Measurements from ENCODE around the gene MICU1.
A peak's percentile ranks its signal among the peaks of the same experiment; 100 is the strongest.
"Not testable (repeated sequence)": the region's sequence is repeated elsewhere in the genome, so short reads cannot be mapped to it uniquely, and the experiment has no call there.

Gene MICU1

GRCh38 chr10:72337039-72337629 is 288.7 kb downstream of the MICU1 start:
- DNase-seq: peak; percentile 46

DNA sequence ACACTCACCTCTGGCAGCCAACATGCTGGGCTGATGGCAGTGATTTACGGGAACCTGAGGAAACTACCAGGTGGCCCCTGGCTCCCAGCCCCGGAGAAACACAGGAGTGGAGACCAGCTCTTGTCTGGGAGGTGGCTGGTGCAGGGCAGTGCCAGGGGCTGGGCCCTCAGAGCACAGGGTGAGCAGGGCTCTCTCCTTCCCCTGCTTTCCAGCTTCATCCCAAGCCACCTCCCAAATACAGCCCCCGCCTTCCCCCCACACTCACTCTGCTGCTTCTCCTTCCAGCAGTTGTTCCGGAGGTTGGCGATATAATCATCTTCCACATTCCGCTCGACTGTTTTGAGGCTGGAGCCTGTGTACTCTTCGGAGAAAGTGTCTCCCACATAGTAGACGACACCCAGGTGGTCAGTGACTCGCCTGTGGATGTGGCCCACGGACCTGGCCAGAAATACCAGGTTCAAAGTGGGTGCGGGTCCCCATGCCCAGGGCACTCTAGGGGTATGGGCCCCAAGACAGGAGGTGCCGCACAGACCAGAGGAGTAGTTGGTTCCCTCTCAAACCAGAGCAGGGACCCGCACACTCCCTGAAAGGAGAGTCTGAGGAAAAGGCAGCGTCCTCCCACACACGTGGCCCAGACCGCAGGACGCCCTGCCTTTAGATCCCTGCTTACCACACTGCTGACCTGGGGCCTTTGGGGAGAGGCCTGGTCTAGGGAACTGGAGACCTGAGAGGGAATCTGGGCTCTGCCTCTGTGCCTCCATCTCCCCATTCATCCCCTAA is 289.4 kb downstream of the MICU1 start:
- DNase-seq: no peak

DNA sequence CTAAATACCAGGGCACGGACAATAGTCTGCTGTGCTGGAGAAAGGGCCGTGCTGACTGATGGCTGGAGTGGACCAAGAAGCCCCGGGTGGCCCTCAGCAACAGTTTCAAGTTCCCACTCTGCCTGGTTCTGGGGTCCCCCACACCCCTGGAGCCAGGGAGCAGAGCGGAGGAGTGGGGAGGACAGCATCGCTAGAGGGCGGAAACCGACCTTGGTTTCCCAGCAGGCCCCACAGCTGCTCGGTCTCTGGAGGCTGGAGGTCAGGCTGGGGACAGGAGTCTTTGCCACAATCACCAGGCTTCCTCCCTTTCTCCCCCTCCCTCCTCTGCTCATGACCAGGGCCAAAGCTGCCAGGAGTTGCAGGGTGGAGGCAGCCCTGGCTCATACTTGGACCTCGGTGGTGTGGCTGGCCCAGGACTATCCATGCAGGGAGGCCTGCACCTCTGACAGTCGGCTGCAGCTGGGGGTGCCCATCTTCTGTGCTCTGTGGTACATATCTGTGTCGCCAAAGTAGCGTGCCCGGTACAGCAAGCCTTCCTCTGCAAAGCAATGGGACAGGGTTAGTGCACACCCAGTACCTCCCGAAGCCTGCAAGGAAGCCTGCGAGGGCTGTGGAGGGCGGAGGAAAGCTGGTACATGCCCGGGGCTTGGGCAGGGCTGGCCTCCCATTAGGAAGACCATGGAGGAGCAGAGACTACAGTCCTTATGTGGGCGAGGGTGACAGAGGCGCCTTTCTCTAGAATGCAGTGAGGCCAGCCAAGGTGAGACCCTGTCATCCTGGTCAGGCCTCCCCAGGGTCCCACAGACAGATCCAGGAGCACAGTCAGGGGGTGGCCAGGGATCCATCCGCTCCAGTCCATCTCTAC is 290.3 kb downstream of the MICU1 start:
- DNase-seq: no peak

GRCh38 chr10:72334825-72335393 is 291.0 kb downstream of the MICU1 start:
- DNase-seq: peak; percentile 71

- no peak for DNase-seq
Measured at GRCh38 chr10:72334196-72334824, 291.6 kb downstream of the MICU1 start.

DNA sequence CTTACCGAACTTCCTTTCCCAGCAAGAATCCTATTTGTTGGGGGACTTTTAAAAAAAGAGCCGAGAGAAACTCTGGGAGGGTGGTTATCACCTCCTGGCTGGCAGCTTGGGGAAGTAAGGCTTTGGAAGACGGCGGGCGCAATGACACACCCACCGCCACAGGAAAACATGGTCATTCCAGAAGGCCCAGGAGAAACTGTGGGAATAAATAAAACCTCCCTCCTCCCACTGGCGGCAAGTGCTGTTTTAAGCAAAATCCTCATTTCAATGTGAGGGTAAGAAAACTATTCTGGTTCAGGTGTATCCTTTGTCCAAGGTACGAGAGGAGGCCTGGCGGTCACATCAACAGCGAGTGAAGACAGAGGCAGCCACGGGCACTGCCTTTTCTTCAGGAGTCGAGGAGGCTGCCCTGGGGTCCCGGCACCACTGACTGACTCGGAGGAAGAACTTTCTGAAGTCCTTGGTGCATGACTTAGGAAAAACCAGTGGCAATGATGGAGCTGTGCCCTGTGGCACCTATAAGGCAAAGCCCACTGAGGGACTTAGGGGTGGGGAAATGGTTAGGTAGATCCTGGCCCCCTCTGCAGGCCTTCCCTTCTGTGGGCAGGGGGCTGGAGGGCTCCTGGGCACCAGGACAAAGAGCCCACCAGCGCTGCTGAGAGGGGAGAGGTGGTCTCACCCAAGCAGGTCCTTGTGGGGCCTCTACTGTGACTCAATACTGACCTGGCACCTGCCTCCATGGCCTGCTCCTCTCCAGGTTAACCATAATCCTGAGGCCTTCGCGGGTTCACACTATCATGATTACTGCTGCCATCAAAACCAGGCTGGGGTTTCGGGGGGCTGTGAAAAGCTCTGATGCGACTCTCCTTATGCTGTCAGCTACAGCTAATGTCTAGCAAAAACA is 292.5 kb downstream of the MICU1 start:
- no peak for DNase-seq

DNA sequence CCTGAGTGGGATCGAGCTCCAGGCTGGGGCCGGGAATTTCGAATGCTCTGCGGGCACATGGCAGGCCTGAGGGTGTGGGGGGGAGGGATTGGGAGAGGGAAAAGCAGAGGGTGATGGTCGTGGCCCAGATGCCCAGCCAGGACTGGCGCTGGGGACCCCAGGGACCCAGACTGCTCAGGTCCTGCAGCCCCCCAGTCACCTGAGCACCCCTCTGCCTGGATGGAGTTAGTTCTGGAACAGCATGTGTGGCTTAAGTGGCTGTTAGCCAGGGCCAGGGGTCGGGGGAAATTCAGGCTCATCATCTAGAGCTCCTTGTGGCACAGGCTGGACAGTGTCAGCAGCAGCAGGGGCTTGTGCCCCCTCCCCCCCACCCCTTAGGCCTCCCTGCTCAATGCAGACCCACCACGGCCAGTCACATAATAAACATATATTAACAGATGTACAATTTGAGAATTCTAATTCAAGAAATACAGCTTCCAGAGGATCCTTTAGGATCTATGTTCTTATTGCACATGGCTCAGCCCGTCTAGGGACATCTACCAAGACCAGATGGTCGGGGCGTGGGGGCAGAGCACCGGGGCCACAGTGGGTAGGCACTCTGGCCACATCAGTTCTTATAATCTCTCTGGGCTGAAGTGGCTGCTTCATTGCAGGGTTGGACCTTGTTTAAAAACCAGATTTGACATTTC is 293.3 kb downstream of the MICU1 start:
- no peak for DNase-seq

DNA sequence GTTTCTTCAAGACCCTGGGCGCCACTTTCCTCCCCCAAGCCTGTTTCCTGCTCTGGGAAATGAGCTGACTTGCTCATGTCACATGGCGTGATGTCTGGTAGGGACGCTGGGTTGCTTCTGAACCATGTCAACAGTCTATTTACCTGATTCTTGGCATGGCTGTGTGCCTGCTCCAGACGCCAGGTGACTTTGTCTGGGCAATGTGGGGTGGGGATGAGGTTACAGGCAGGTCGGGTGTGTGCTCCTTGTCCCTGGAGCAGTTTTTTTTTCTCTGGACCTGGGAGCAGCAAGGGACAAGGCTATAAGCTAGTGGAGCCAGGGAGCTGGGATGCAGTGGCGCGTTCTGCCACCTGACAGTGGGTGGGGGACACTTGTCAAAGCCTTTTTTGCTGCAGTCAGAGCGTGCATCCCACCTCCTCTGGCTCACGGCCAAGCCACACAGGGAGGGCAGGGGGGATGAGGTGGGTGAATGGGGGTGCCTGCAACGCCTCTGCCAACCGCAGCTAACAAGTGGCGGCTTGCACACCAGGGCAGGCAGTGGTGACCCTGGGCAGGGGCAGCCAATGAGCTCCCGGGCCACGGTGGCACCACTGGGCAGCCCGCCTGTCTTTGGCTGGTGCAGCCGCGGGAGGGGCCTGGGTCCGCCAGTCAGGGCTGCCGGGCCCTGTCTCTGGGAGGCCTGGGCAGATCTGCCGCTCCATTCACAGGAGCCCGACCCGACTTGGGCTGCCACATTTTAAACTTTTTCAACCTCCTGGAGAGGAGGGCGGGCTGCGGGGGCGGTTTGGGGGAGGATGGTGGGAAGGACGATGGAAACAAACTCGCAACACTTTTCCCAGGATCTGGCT is 294.1 kb downstream of the MICU1 start:
- peak; percentile 84 for DNase-seq

- no peak for DNase-seq
Measured at GRCh38 chr10:72330069-72330426, 295.8 kb downstream of the MICU1 start.

GRCh38 chr10:72329290-72330068 is 296.4 kb downstream of the MICU1 start:
- no peak for DNase-seq

GRCh38 chr10:72328829-72329204 is 297.1 kb downstream of the MICU1 start:
- DNase-seq: no peak

DNA sequence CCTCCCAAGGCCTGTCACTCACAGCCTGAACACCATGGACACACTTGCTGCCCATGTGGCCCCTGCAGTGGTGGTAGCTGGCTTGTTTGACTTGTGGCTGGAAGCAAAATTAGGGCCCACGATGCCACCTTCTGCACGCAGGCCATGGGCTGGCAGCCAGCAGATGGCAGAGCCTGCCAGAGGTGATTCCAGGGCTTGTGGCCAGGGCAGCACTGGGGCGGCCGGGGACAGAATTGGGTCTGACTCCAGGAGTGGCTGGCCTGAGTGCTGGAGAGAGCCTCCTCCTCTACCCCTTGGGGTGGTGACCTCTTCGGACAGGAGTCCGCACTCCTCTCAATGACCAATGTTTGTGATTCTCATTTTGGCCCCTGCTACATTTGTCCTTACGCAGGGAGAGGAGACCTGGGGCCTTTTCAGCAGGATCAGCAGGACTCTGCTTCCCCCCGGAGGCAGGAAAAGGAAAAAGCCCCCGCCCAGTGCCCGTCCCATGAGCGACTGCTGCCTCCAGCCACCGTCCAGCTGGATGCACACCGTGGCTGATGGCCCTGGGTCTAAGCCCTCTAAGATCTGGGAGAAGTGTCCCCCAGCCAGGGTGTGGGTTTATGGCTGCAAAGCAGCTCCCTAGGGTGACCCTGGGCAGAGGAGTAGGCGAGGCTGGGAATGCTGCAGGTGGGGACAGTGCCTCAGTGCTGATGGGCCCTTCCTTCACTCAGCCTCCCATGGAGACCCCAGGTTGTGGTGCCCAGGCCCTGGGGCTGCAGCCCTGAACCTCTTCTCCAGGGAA is 297.6 kb downstream of the MICU1 start:
- no peak for DNase-seq

- DNase-seq: peak; percentile 76
Measured at GRCh38 chr10:72326665-72327603, 298.9 kb downstream of the MICU1 start.

- DNase-seq: not testable (repeated sequence)
Measured at GRCh38 chr10:72325243-72326175, 300.4 kb downstream of the MICU1 start.

DNA sequence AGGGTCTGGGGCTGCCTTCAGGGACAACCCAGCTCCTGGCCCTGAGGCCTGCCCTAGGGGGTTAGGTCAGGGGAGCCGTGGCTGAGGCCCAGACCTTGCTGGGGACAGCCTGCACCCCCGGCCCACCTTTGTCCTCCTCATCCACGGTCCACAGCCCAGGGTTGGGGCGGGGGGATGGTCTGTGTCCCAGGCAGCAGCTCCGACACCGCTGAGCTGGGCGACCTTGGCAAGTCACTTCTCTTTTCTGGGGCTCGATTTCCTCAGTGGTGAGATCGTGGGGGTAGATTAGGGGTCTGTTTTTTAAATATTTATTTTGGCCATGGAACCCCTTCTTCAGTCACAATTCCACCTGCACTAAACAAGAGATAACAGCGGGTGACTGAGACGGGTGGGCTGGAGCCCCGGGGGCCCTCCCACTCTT is 302.1 kb downstream of the MICU1 start:
- DNase-seq: no peak

DNA sequence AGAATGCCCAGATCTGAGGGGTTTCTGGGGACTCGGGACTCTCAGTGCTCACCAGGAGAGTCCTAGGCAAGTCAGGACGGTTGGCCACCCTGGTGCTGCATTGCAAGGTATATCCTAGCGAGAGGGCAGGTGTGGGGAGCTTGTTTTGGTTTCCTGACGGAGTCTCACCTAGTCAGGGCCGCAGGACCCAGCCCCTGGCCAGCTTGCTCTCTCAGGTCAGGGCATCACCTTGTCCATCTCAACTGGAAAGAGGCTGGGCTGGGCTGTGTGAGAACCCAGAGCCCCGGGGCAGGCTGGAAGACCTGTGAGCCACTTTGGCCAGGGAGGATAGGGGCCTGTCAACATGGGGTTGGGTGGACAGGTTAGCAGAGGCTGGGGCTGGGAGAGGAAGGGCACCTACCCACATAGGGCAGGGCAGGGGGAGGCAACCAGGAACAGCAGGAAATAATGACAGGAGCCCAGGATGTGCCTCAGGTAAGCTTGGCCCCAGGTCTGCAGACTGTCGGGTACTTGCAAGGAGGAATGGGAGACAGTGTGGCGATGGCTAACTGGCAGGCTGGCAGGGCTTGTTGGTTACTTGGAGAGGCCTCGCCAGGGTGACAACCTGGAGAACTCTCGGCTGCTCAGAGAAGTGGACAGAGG is 302.6 kb downstream of the MICU1 start:
- DNase-seq: no peak

Measured in CD4-positive, alpha-beta T cell treated with Interleukin-4 for 4 hours (primary cell).